Measurements from ENCODE around the gene ST6GALNAC1.
"Not testable (repeated sequence)": the region's sequence is repeated elsewhere in the genome, so short reads cannot be mapped to it uniquely, and the experiment has no call there.

ST6GALNAC1 gene

DNA sequence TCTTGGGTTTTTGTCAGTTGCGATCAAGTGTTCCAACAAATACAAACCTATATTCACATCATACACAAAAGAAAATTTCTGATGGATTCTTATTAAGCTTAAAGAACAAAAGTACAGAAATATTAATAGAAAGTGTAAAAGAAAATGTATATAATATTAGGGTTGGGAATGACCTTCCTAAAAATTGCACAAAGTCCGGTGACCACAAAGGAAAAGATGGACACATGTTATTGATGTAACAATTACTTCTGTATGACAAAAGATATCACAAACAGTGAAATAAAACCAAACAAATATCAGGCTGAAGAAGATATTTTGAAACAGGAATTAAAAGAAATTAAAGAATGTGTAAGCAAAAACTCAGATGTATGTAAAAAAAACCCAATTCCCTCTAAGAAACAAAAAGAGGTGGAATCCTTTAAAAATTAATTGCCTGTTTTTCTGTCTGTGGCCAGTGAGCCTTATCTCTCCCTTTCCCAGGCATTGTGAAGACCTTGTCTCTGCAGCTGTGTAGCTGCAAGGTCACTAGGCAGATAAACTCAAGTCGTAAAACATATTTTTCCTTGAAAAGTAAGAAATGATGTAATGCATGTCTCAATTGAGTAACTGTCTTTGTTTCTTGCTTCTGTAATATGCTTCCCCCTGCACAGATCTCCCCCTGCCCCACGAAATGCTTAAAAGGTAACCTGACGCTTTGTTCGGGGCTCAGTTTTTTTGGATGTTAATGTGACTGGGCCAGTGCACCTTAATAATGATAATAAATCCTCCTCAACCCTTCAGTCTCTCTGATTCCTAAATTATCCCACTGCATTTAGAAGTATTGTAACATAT is 2.8 kb downstream of the ST6GALNAC1 start:
- DNase-seq = no peak

DNA sequence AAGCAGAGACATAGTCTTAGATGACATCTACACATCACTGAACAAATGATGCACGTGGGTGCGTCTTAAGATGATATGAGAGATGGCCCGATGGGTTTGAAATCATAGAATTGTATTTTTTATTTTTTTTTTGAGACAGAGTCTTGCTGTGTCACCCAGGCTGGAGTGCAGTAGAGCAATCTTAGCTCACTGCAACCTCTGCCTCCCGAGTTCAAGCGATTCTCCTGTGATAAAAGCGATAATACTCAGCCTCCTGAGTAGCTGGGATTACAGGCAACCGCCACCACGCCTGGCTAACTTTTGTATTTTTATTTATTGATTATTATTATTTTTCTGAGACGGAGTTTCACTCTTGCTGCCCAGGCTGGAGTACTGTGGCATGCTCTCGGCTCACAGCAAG is 5.3 kb downstream of the ST6GALNAC1 start:
- DNase-seq = no peak

DNA sequence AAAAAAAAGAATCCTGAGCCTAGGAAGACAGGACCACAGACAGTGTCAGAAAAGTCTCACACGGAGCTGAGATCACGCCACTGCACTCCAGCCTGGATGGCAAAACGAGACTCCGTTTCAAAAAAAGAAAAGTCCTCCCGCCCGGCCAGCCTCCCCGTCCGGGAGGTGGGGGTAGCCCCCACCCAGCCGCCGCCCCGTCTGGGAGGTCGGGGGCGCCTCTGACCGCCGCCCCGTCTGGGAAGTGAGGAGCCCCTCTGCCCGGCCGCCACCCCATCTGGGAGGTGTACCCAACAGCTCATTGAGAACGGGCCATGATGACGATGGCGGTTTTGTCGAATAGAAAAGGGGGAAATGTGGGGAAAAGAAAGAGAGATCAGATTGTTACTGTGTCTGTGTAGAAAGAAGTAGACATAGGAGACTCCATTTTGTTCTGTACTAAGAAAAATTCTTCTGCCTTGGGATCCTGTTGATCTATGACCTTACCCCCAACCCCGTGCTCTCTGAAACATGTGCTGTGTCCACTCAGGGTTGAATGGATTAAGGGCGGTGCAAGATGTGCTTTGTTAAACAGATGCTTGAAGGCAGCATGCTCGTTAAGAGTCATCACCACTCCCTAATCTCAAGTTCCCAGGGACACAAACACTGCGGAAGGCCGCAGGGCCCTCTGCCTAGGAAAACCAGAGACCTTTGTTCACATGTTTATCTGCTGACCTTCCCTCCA is 6.9 kb downstream of the ST6GALNAC1 start:
- not testable (repeated sequence) for DNase-seq

DNA sequence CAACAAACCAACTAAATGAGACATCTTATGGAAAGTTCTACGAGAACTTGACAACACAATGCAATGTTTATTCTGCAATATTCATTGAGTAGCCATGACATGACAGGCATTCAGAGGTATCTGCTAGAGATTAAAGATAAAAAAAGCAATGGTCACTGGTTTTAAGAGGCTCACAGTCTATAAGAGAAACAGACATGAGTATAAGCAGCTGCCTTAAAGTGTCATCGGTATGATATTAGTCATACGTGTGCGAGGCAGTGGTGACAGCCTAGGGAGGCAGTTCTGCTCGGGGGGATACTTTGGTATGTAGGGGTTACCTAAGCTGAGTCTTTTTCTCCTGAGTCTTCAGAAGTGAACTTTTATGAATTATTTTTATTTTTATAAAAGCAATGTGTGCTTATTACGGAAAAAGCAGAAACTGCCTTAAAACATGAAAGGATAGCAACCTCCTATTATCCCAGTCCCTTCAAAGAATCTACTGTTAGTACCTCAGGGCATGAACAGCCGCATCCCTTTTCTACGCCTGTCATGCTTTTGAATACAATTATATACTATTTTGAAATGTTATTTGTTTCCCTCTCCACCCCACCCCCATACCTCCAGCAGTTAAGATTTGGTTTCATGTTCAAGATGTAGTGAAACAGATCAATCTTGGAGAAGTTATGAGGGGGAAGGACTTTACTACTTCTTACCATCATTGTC is 7.7 kb downstream of the ST6GALNAC1 start:
- no peak for DNase-seq

DNA sequence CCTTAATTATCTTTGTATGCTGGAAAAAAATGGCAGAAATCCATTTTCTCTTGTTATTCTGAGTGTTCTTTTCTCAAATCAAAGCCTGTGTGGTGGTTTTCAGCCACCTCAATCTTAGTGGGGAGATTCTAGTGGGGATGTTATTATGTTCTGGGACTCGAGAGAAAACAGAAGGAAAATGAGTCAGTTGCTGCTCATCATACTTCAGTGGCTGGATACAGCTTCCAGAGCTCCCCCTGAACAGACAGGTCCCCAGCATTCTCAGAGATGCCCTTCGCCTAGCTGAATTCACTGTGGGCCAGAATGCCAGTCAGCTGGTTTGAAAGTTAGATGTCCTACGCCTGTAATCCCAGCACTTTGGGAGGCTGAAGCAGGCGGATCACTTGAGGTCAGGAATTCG is 8.5 kb downstream of the ST6GALNAC1 start:
- DNase-seq = no peak

DNA sequence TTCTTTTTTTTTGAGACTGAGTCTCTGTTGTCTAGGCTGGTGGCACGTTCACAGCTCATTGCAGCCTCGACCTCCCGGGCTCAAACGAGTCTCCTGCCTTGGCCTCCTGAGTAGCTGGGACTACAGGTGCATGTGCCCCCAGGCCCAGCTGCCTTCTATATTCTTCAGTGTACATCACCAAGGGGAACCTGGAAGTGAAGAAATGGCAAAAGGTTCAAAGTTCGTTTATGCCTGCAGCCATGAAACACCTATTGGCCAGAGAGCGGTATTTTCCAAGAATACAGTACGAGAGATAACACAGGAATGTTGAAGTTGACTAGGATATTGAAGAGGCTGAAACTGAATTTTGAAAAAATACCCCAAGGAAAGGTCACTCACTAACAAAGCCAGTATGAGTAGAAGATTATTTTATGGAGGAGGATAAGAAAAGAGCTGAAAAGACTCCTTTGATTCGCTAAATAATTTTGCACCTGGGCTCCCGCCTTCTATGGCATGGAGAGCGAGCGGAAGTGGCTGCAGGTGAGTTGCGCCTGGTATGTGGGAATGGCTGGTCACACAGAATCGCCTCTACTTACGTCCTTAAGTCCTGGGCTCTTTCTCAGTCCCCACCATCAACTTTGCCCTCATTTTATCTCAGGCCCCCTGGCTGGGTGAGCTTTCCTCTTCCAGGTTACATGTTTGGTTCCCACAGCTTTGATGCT is 9.8 kb downstream of the ST6GALNAC1 start:
- DNase-seq = no peak

DNA sequence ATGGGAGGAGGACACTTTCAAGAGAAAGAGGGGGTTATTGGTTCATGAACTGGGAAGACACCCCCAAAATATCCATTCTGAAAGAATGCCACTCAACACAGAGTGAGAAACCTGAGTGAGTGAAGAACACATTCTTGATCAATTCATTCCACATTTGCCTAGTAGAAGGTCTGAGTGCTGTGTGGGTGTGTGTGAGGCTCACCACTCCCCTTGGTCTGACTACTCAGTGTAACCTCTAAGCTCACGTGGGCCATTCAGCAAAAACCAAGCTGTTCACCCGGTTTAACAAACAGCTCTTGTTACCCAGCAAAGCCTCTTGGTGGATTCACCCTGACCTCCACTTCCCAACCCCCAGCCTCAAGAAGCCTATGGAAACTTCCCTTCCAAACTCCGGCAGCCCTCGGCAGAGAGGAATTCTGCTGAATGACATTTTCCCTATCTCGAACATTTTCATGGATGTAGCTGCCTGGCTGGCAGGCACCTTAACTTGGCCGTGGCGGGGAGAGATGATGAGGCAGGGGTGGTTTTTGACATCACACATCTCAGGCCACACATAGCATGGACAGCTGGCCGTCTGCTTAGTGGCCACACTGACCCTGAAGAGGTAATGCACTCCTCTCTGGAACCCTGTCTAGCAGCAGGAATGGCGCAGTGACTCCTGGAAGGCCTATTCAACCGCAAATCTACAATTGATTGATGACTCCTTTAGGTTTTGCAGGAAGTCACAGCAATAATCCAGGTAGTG is 11.6 kb downstream of the ST6GALNAC1 start:
- DNase-seq = no peak

DNA sequence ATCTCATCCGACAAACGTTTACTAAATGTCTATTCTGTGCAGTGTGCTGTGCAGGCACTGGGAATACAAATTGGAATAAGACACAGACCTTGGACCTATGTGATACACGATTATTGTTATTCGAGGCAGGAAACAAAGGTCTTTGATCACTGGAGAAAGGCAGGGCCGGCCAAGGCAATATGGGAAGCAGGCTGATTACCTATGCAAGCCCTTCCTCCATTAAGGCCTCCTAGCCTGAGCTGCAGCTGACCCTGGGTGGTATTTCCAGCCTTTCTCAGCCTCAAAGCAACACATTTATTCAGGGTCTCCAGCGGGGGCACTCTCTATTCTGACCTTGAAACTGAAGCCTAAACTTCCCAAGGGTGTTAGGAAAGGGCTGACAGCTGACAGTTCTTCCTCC is 13.4 kb downstream of the ST6GALNAC1 start:
- no peak for DNase-seq

DNA sequence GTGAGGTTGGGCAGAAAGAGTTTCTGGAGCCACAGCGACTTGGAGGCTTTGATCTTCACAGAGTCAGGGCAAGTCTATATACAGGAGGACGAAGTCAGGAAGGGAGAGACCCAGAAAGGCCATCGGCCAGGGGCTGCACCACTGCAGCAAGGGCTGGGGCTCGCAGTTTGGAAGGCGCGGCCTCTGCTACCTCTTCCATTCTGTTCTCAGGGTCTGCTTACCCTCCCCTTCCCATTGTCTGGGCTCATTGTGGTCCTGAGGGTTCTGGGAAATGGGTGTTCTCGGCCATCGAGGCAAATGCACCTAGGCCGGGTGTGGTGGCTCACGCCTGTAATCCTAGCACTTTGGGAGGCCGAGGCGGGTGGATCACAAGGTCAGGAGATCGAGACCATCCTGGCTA is 16.0 kb downstream of the ST6GALNAC1 start:
- DNase-seq = no peak

DNA sequence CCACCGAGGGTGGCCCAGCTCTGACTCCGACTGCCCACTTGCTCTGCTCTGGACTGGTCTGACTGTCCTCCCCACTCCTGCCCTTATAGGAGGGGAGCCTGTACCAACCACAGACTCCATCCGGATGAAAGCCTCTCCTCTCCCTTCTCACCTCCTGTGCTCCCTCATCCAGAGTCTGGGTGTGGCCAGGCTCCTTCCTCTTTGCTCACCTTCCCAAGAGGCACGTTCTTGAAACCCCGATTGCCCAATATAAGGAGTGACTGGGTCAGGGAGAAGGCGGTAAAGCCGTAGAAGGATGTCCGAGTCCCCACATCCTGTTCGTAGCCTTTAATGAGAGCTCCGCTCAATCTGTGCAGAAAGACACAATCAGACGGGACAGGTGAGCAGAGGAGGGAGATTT is 17.1 kb downstream of the ST6GALNAC1 start:
- no peak for DNase-seq

DNA sequence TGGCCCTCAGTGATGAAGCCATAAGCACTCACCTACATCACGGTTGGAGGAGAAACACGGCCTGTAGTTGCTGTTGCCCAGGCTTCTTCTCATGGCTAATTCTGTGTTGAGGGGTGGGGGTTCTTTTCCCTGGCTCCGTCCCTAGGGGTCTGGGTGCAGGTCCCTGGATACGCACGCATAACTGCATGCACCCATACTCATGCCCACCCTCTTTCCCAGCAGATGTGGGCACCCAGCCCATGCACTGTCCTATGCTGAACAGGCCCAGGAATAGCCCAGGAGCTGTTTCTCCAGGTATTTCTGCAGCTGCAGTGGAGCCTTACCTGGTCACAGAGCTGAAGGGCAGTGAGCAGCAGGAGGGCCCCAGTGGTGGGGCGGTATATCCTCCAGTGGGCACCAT is 18.1 kb downstream of the ST6GALNAC1 start:
- DNase-seq = no peak

DNA sequence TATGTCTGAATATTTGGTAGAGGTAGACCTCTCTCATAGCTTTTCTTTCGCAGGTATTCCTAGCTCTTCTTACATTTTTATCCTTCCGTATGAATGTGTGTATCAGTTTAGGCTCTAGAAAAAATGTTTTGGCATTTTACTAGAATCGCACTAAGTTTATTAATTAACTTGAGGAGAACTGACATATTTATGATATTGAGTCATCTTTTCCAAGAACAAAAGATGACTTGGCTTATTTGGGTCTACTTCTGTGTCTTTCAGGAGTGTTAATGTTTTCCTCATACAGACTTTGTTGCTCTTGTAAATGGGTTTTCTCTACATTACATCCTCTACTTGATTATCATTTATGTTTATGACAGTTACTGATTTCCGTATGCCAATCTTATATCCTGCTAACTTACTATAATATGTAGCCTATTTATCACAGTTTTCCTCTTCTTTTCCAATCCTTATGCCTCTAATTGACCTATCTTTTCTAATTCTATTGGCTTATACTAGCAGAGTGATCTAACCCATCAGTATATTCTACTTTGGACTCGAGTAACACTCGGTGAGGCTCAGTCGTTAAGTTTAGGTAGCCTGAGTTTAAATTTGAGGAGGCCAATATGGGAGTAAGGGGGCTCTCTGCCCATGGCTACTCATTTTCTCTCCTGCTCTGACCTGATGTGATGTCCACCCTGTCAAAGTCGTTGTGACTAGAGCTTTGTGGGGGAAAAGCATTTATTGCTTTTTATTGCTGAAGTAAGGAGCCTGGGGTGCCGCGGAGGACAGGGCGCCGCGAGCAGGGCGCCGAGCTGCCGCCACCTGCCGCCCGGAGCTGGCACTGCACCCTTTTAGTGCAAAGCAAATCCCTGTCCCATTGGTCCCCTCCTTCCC is 20.0 kb downstream of the ST6GALNAC1 start:
- DNase-seq = peak; percentile 59

DNA sequence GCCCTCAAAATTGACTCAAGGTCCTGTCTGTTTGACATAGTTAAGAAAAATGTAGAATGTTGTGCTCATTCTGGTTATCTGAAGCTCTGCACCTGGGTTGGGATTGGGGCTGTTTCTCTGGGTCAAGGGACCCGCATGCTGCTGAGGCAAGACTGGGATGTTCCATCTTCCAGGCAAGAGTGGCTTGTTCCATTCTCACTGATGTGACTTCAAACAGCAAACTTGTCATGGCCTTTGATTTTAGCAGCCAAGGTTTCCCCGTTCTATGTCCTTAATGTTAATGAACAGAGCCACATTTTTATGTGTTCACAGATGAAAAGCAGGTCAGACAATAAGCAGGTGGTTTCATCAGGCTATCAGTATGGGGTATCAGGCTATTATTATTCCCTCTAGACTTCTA is 25.7 kb downstream of the ST6GALNAC1 start:
- no peak for DNase-seq

DNA sequence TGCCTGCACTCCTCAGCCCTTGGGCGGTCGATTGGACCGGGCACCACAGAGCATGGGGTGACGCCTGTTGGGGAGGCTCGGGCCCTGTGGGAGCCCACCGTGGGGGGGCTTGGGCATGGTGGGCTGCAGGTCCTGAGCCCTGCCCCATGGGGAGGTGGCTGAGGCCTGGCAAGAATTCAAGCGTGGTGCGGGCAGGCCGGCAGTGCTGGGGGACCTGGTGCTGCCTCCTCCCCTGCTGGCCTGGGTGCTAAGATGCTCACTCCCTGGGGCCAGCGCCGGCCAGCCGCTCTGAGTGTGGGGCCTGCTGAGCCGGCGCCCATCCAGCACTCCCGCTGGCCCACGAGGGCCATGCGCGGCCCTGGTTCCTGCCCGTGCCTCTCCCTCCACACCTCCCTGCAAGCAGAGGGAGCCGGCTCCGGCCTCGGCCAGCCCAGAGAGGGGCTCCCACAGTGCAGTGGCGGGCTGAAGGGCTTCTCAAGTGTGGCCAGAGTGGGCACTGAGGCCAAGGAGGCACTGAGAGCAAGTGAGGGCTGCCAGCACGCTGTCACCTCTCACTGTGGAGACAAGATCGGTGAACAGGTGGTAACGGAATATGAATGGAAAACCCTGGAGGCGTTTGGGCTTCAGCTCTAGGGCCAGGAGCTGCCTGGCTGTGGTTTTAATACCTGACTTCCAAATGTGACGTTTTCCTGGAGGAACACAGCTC is 28.5 kb downstream of the ST6GALNAC1 start:
- no peak for DNase-seq

DNA sequence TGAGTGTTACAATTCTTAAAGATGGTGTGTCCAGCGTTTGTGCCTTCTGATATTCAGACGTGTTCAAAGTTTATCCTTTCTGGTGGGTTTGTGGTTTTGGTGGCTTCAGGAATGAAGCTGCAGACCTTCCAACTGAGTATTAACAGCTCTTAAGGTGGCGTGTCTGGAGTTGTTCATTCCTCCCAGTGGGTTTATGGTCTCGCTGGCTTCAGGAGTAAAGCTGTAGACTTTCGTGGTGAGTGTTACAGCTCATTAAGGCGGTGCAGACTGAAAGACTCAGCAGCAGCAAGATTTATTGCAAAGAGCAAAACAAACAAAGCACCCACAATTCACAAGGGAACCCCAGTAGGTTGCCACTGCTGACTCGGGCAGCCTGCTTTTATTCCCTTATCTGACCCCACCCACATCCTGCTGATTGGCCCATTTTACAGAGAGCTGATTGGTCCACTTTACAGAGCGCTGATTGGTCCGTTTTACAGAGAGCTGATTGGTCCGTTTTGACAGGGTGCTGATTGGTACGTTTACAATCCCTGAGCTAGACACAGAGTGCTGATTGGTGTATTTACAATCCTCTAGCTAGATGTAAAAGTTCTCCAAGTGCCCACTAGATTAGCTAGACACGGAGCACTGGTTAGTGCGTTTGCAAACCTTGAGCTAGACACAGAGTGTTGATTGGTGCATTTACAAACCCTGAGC is 29.3 kb downstream of the ST6GALNAC1 start:
- not testable (repeated sequence) for DNase-seq

DNA sequence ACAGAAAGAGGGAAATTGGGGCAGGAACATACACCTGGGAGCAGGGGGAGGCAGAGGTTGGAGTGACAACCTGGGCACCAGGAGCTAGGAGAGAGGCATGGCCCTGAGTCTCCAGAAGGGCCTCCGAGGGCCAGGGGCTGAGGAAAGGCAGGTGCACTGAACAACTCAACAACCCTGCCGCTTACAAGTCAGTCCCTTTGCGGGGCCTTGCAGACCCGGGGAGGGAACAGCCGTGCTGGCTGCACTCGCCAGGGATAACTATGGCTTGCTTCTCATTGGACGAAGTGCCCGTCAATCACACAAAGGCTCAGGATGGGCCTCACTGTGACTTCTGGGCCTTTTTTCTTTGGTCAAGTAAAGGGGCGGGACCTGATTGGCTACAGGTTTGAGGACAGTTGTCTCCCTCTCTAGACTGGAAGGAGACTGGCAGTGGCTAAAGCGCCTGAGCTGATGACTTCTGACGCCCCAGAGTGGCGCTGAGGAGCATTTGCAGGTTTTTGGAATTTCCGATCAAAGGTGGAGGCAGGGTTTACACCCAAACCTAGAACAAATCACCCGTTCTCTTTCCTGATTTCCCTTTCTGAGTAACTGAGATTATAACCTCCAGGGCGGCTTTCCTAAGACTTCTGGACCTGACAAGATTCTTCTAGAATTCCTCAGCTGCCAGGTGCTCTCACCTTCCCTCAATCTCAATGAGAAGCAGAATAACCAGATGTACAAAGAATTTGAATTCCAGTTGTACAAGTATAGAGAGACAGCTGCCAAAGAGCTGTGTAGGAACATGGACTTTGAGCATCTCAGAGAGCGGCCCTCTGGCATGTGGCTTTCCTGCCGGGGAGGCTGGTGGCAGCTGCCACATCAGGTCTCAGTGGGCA is 30.3 kb downstream of the ST6GALNAC1 start:
- DNase-seq = no peak

DNA sequence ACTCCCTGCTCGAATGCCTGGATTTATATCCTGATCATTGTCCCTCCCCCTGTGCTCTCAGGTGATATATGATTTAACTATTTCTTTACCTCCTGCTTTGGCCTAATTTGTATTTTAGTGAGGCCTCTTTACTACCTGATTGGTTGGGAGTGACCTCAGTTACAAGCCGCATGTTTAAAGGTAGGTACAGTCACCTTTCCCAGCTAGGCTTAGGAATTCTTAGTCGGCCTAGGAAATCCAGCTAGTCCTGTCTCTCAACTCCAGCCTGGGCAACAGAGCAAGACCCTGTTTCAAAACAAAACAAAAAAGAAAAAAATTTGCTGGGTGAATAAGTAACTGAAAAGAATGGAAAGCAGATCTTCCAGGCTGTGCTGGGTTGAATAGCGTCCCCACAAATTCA is 31.1 kb downstream of the ST6GALNAC1 start:
- DNase-seq = no peak

DNA sequence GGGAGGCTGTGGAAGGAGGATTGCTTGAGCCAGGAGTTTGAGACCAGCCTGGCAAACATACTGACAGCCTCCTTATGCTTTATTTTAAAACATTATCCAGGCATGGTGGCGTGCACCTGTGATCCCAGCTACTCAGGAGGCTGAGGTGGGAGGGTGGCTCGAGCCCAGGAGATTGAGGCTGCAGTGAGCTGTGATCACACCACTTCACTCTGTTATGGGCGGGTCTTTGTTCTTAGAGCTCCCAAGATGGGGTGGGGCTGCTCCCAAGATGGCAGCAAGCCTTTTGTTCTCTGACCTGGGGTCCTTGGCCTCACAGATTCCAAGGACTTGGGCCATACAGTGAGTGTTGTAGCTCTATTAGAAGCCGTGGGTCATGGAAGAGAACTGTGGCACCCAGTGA is 31.8 kb downstream of the ST6GALNAC1 start:
- DNase-seq = no peak

Data from GDM1 (cell line).